ENCODE results near the gene FGF8. TPM values are rescaled to one million over a fixed set of nuclear protein-coding genes. Genes with fewer than 3 reads are reported as not detected.

FGF8 gene
- total and polyA plus RNA-seq, 2 of the 4 experiments (the other 2 are of a cell fraction) = 0.17 TPM; not detected in 1

DNA sequence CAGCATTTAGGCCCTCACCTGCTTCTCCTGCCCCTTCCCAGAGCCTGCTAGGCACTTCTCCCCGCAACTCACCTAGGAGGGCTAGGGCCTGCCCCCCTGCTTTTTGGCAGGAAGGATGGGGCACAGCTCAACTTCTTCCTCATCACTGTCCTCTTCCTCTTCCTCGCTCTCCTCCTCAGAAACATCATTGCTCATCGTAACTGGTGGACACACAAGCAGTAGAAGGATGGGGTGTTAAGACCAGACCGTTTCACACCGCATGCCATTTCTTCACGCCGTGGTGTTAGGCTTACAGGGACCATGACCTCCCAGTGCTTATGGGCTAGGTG, 5.7 kb upstream of the FGF8 start:
- H2AK9ac ChIP-seq (replicated peaks; ENCODE audit: low read depth, low read length, poor library complexity) = no peak overlapping the region
- H2BK15ac ChIP-seq (ENCODE audit: low read depth, low read length) = no peak overlapping the region
- TF ChIP-seq NFE2L2 (IDR thresholded peaks at IDR 0.05; ENCODE audit: low read depth, low read length) (no peak), BHLHE40 (IDR thresholded peaks at IDR 0.05; ENCODE audit: low read depth, low read length) (no peak), MAFK (IDR thresholded peaks at IDR 0.05; ENCODE audit: low read depth, low read length) (no peak), MXI1 (IDR thresholded peaks at IDR 0.05; ENCODE audit: borderline replicate concordance, low read depth, low read length) (no peak), USF2 (IDR thresholded peaks at IDR 0.05; ENCODE audit: low read depth, low read length) (no peak), FOS (IDR thresholded peaks at IDR 0.05; ENCODE audit: low read depth, low read length) (no peak), MAZ (IDR thresholded peaks at IDR 0.05; ENCODE audit: borderline replicate concordance, low read depth, low read length) (no peak), CEBPB (IDR thresholded peaks at IDR 0.05; ENCODE audit: low read depth, low read length) (no peak), RCOR1 (IDR thresholded peaks at IDR 0.05; ENCODE audit: insufficient replicate concordance, low read length) (no peak), SMC3 (IDR thresholded peaks at IDR 0.05; ENCODE audit: low read depth, low read length) (no peak), POLR2A (IDR thresholded peaks at IDR 0.05; ENCODE audit: low read depth, low read length) (no peak), RFX5 (IDR thresholded peaks at IDR 0.05; ENCODE audit: low read depth, low read length) (no peak), CHD1 (IDR thresholded peaks at IDR 0.05; ENCODE audit: low read depth, low read length) (no peak), ELK1 (IDR thresholded peaks at IDR 0.05; ENCODE audit: borderline replicate concordance, low read depth, low read length) (no peak), RAD21 (IDR thresholded peaks at IDR 0.05; ENCODE audit: low read length) (no peak)
- TF ChIP-seq, protein P1, sequence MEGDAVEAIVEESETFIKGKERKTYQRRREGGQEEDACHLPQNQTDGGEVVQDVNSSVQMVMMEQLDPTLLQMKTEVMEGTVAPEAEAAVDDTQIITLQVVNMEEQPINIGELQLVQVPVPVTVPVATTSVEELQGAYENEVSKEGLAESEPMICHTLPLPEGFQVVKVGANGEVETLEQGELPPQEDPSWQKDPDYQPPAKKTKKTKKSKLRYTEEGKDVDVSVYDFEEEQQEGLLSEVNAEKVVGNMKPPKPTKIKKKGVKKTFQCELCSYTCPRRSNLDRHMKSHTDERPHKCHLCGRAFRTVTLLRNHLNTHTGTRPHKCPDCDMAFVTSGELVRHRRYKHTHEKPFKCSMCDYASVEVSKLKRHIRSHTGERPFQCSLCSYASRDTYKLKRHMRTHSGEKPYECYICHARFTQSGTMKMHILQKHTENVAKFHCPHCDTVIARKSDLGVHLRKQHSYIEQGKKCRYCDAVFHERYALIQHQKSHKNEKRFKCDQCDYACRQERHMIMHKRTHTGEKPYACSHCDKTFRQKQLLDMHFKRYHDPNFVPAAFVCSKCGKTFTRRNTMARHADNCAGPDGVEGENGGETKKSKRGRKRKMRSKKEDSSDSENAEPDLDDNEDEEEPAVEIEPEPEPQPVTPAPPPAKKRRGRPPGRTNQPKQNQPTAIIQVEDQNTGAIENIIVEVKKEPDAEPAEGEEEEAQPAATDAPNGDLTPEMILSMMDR (conservative IDR thresholded peaks at IDR 0.05; ENCODE audit: low read depth, low read length) = no peak
- no peak overlapping the region for H4K5ac ChIP-seq (ENCODE audit: low read depth, low read length)
- ChIA-PET CTCF (interaction anchor here (0.6 to 1.6 kb wide), 9 partner anchors 8 to 340 kb away, joined by 3 to 9 read pairs (median 4); no protein-coding TSS in a partner anchor), POLR2A (ENCODE audit: unreplicated experiment) (interaction anchor here (0.6 kb wide), 1 partner anchor 287 kb away, joined by 3 read pairs; no protein-coding TSS in a partner anchor)
- in situ Hi-C loops (cut with MboI; ENCODE audit: low sequenced_read_pairs) (loop anchor here (5.0 kb wide), 2 partner anchors 174 to 569 kb away; no protein-coding TSS in a partner anchor), dilution Hi-C loops (cut with HindIII; ENCODE audit: low sequenced_read_pairs, unreplicated experiment) (no loop called here), intact Hi-C loops (cut with micrococcal nuclease) (loop anchor here (1.0 to 10.0 kb wide), 4 partner anchors 179 to 620 kb away; no protein-coding TSS in a partner anchor)
- no peak overlapping the region for H2BK5ac ChIP-seq (ENCODE audit: low read depth, low read length, poor library complexity, severe bottlenecking)
- peaks cover 40% of the 10 kb centered on the region for H4K20me1 ChIP-seq (ENCODE audit: insufficient read depth, low read length)
- H2BK120ac ChIP-seq (ENCODE audit: low read depth, low read length) = no peak overlapping the region
- H3K9me1 ChIP-seq (ENCODE audit: insufficient read depth, low read length) = no peaks in the 10 kb centered on the region
- no peak overlapping the region for H3K4ac ChIP-seq (ENCODE audit: low read depth, low read length)
- BruUV-seq (replicated peaks) = no TSS peak
- H3K56ac ChIP-seq (ENCODE audit: extremely low read depth, insufficient read depth, low read length) = no peak overlapping the region
- no peaks in the 10 kb centered on the region for H3K9me3 ChIP-seq (ENCODE audit: control insufficient read depth, insufficient read depth, low read length)
- no peak overlapping the region for H3K4me3 ChIP-seq (ENCODE audit: insufficient read depth, low read depth, low read length)
- H3K18ac ChIP-seq (ENCODE audit: low read depth, low read length) = no peak overlapping the region
- ATAC-seq (ENCODE audit: low read depth) (no peak), DNase-seq (no peak)
- H3K27ac ChIP-seq (ENCODE audit: insufficient read depth, low read length) = no peak overlapping the region
- peaks cover 16% of the 10 kb centered on the region for H3K27me3 ChIP-seq (ENCODE audit: control insufficient read depth, insufficient read depth, low read length)
- no peak overlapping the region for H2AFZ ChIP-seq (replicated peaks; ENCODE audit: low read length, poor library complexity)
- H2AK5ac ChIP-seq (ENCODE audit: low read depth, low read length) = peak overlapping the region; percentile 13; the same call in 1 of the 2 replicates
- peaks cover 11% of the 10 kb centered on the region for H3K4me1 ChIP-seq (ENCODE audit: control insufficient read depth, insufficient read depth, low read length)
- H4K91ac ChIP-seq (ENCODE audit: insufficient read depth, low read depth, low read length) = no peak overlapping the region
- H3K9ac ChIP-seq (ENCODE audit: low read depth, low read length) = no peak overlapping the region
- H3K14ac ChIP-seq (replicated peaks; ENCODE audit: low read depth, low read length) = no peak overlapping the region
- H4K8ac ChIP-seq (ENCODE audit: low read depth in 2 of 2, low read length in 2 of 2) = no peak overlapping the region
- no peak overlapping the region for H3K4me2 ChIP-seq (ENCODE audit: low read depth, low read length)
- H3K79me1 ChIP-seq (ENCODE audit: low read depth in 1 of 2, low read length in 2 of 2) = peaks cover 21 to 50% of the 10 kb centered on the region in 2 experiments; a peak in 3 of 4 replicates
- 60% methylated on average over 2 of the region's 7 CpGs; no CpG with 5 or more reads in 1 of the 2 experiments for WGBS, 2 experiments (ENCODE audit: extremely low coverage in 2 of 2, insufficient read length in 1 of 2)
- H2BK20ac ChIP-seq (ENCODE audit: low read depth, low read length) = no peak overlapping the region
- no peak overlapping the region for H3K23ac ChIP-seq (ENCODE audit: low read depth, low read length)
- peaks cover 10% of the 10 kb centered on the region for H3K36me3 ChIP-seq (ENCODE audit: control insufficient read depth, insufficient read depth, low read length)
